Measurements from ENCODE around the gene SH3BP4. TPM values are rescaled to one million over a fixed set of nuclear protein-coding genes. Genes with fewer than 3 reads are reported as not detected.

SH3BP4 gene
- total RNA-seq, 1 experiment from 2014 or later, result 93.8 TPM

- no peak overlapping the region for H3K4me2 ChIP-seq (ENCODE audit: insufficient read depth, insufficient read length, low read length)
- no CpG with 5 or more reads among the region's 9 CpGs for WGBS (ENCODE audit: extremely low coverage, insufficient read length, low lambda C conversion rate)
- no peak overlapping the region for H2BK15ac ChIP-seq (ENCODE audit: low read depth, low read length)
- H3K4ac ChIP-seq (ENCODE audit: low read depth, low read length), result no peak overlapping the region
- H2BK5ac ChIP-seq (ENCODE audit: insufficient read length, low read length), result no peak overlapping the region
- peaks cover 4% of the 10 kb centered on the region for H3K27me3 Mint-ChIP-seq (ENCODE audit: low read depth)
- no peak overlapping the region for H3K9ac ChIP-seq (ENCODE audit: extremely low read depth, insufficient read length, low read length)
- H2BK12ac ChIP-seq (ENCODE audit: insufficient read length, low read depth, low read length), result no peak overlapping the region
- no peak overlapping the region for H4K91ac ChIP-seq (ENCODE audit: insufficient read length, low read depth, low read length)
- H3K23me2 ChIP-seq (ENCODE audit: insufficient read length, low read depth, low read length, poor library complexity, severe bottlenecking), result no peaks in the 10 kb centered on the region
- H3K4me3 Mint-ChIP-seq, result no peak overlapping the region
- no peak overlapping the region for H3T11ph ChIP-seq (ENCODE audit: low read length)
- no peaks in the 10 kb centered on the region for H3K9me3 ChIP-seq (ENCODE audit: control insufficient read depth, low read depth, low read length)
- no peak for DNase-seq
- no peak overlapping the region for H3K56ac ChIP-seq (ENCODE audit: insufficient read length, low read depth, low read length)
- H4K8ac ChIP-seq (replicated peaks; ENCODE audit: insufficient read length, low read depth, low read length), result no peak overlapping the region
- peaks cover 7 to 14% of the 10 kb centered on the region in 2 experiments for H3K4me1 Mint-ChIP-seq
- H3K4me1 ChIP-seq (ENCODE audit: insufficient read depth, low read length), result no peaks in the 10 kb centered on the region
- no peak overlapping the region for H2AFZ ChIP-seq (ENCODE audit: low read length)
- H3K18ac ChIP-seq (ENCODE audit: insufficient read length, low read depth, low read length), result no peak overlapping the region
- H3K23ac ChIP-seq (ENCODE audit: insufficient read length, low read depth, low read length), result no peak overlapping the region
- no peaks in the 10 kb centered on the region for H3K79me1 ChIP-seq (ENCODE audit: insufficient read depth, low read depth, low read length, poor library complexity, severe bottlenecking)
- no peaks in the 10 kb centered on the region for H3K36me3 Mint-ChIP-seq (ENCODE audit: insufficient read depth in 1 of 3, low read depth in 3 of 3)
- no peak overlapping the region for H4K5ac ChIP-seq (ENCODE audit: insufficient read length, low read depth, low read length)
- no peak overlapping the region for H3K27ac ChIP-seq (ENCODE audit: insufficient read length, low read depth, low read length)
- peak overlapping the region in 1 of 3 experiments; percentile 61; a peak in 1 of 7 replicates for H3K27ac Mint-ChIP-seq
- no peak overlapping the region for H2BK20ac ChIP-seq (ENCODE audit: low read depth, low read length, poor library complexity, severe bottlenecking)
- no peaks in the 10 kb centered on the region for H3K79me2 ChIP-seq (ENCODE audit: insufficient read depth, low read length)
- H2AK5ac ChIP-seq (ENCODE audit: insufficient read length, low read length), result no peak overlapping the region
- H2BK120ac ChIP-seq (ENCODE audit: low read depth, low read length, poor library complexity, severe bottlenecking), result no peak overlapping the region
- no peaks in the 10 kb centered on the region for H4K20me1 ChIP-seq (ENCODE audit: control insufficient read depth, insufficient read depth, insufficient read length)
- H3K14ac ChIP-seq (ENCODE audit: insufficient read depth, low read length), result no peak overlapping the region
- H3K9me3 Mint-ChIP-seq, result no peaks in the 10 kb centered on the region
- no peaks in the 10 kb centered on the region for H3K27me3 ChIP-seq (ENCODE audit: insufficient read depth, low read length)
- no peak for TF ChIP-seq CTCF (conservative IDR thresholded peaks at IDR 0.05)
Measured at GRCh38 chr2:235091983-235092382, 140.2 kb downstream of the SH3BP4 start.
